IPS-15b (cell line): Measurements from ENCODE around the gene RABGAP1L.

Source experiments
- H3K27me3 ChIP-seq: one replicate; pipeline ENCODE4 v1.6.1; 2013; ENCODE audit warnings: low read length; ENCODE audit not compliant: control insufficient read depth, insufficient read depth
- H3K36me3 ChIP-seq: one replicate; pipeline ENCODE4 v1.6.1; 2013; ENCODE audit warnings: low read length; ENCODE audit not compliant: control insufficient read depth, insufficient read depth
- H3K4me1 ChIP-seq: one replicate; pipeline ENCODE4 v1.6.1; 2013; ENCODE audit warnings: mild to moderate bottlenecking, low read length; ENCODE audit not compliant: control insufficient read depth, insufficient read depth
- H3K4me3 ChIP-seq: one replicate; pipeline ENCODE4 v1.5.1; 2013; ENCODE audit warnings: low read depth, low read length
- H3K9ac ChIP-seq: one replicate; pipeline ENCODE4 v1.6.1; 2013; ENCODE audit warnings: low read depth, mild to moderate bottlenecking, low read length
- H3K9me3 ChIP-seq: one replicate; pipeline ENCODE4 v1.6.1; 2013; ENCODE audit warnings: mild to moderate bottlenecking, low read length; ENCODE audit not compliant: control insufficient read depth, insufficient read depth

Gene RABGAP1L

DNA sequence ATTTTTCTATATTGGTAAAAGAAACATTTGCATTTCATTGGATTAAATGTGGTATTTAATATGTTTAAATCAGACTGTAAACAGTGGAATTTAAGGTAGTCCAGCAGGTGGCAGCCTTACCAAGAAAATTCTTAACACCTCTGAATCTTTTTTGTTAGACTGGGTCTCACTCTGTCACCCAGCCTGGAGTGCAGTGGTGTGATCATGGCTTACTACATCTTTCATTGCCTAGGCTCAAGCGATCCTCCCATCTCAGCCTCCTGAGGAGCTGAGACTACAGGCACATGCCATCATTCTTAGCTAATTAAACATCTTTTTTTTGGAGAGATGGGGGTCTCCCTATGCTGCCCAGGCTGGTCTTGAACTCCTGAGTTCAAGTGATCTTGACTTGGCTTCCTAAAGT, 98.8 kb downstream of the RABGAP1L start:
- no peaks in the 10 kb centered on the region for H3K4me1 ChIP-seq
- H3K9me3 ChIP-seq = no peaks in the 10 kb centered on the region
- H3K4me3 ChIP-seq = no peak overlapping the region
- no peak overlapping the region for H3K9ac ChIP-seq
- no peaks in the 10 kb centered on the region for H3K27me3 ChIP-seq
- H3K36me3 ChIP-seq = no peaks in the 10 kb centered on the region

DNA sequence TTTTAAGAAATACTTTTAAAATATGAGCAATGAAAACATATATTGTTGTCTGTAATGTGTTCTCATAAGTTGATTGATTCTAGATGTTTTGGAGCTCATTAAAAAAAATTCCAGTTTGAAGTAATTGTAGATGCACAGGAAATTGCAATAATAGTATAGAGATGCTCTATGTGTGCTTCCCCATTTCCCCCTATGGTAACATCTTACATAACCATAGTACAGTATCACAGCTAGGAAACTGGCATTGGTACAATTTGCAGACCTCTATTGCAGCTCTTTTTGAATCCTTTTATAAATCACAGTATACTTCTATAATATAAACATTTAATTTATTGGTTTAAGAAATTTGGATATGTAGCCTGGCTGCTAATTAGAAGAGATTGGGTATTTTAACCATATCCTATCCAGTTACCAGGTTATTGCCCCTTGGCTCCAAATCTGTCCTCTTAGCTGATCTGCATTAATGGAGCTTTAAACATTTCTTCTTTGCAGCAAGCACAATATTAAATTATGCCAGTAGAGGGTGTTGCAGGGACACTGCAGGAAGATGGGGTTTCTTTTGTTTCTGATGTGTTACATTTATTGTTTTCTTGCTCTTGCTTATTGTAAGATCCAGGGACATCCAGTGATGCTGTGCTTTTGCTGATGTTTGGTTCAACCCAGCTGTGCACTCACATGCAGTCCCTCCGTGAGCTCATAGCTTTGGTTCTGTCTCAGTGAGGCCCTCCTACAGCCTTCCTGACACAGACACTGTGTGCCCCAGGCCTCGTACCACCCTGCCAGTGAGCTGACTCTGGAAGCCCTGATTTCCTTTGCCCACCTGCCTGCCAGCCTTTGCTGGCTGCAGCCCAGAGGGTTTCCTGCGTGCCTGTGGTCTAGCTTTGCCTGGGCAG, 103.3 kb downstream of the RABGAP1L start:
- Histone ChIP-seq H3K36me3 (no peaks in the 10 kb centered on the region), H3K9me3 (no peaks in the 10 kb centered on the region), H3K4me1 (no peaks in the 10 kb centered on the region), H3K9ac (no peak overlapping the region), H3K27me3 (no peaks in the 10 kb centered on the region), H3K4me3 (no peak overlapping the region)

DNA sequence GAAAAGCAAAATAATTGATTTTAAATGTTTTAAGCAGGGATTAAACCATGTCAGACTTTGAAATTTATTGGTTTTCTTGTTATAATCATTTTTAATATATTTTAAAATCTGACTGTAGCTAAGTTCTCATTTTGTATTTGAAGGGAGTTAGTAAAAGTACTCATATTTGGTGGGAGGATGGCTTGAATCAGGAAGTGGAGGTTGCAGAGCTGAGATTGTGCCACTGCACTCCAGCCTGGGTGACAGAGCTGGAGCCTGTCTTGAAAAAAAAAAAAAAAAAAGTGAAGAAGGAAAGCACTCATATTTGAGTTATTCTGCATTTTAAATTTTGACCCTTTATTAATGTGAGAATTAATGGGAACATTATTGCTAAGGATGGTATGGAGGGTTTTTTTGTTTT, 106.0 kb downstream of the RABGAP1L start:
- no peak overlapping the region for H3K4me3 ChIP-seq
- no peaks in the 10 kb centered on the region for H3K4me1 ChIP-seq
- H3K36me3 ChIP-seq = no peaks in the 10 kb centered on the region
- H3K27me3 ChIP-seq = no peaks in the 10 kb centered on the region
- no peaks in the 10 kb centered on the region for H3K9me3 ChIP-seq
- no peak overlapping the region for H3K9ac ChIP-seq

DNA sequence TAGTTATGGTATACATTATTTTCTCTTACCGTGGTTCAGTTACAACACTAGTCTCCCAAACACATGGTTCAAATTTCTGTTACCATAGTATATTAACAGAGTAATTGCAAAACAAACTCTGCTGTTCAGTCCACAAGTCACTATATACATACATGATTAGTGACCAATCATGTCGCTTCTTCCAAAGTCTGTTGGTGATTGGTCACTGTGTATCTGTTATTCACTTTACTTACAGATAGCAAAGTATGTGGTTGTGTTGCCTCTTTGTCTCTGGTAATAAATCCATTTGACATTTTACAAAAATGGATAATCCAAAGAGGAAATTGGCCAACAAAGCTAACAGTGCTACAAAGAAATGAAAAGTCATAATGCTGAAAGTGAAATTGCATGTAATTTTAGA, 107.2 kb downstream of the RABGAP1L start:
- Histone ChIP-seq H3K4me1 (no peaks in the 10 kb centered on the region), H3K36me3 (no peaks in the 10 kb centered on the region), H3K27me3 (no peaks in the 10 kb centered on the region), H3K4me3 (no peak overlapping the region), H3K9me3 (no peaks in the 10 kb centered on the region), H3K9ac (no peak overlapping the region)

DNA sequence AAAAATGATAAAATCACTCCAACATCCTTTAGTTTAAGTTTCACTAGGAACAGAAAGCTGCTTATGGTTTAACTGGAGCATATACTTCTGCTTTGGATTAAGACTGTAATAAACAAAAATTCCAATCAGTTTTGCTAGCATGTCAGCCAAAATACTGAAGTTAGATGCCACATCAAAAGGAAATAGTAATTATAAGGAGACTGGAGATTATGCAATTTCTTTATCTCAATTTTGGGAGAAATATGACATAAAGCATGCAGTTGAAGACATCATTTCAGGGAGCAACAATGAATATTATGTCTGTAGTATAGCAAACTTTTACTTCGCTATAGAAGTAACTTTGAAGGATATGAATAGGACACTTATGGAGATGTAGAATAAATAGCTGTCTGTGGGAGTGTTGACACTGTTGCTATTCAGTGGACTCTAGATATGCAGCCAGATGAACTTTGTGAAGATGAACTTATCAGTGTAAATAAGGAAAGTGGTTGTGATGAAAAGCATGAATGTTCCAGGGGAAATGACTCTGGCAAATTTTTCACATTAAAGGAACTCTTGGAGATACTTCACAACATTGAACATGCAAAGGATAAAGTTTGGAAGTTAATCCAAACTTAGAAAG, 107.8 kb downstream of the RABGAP1L start:
- H3K9ac ChIP-seq = no peak overlapping the region
- H3K9me3 ChIP-seq = no peaks in the 10 kb centered on the region
- no peaks in the 10 kb centered on the region for H3K4me1 ChIP-seq

DNA sequence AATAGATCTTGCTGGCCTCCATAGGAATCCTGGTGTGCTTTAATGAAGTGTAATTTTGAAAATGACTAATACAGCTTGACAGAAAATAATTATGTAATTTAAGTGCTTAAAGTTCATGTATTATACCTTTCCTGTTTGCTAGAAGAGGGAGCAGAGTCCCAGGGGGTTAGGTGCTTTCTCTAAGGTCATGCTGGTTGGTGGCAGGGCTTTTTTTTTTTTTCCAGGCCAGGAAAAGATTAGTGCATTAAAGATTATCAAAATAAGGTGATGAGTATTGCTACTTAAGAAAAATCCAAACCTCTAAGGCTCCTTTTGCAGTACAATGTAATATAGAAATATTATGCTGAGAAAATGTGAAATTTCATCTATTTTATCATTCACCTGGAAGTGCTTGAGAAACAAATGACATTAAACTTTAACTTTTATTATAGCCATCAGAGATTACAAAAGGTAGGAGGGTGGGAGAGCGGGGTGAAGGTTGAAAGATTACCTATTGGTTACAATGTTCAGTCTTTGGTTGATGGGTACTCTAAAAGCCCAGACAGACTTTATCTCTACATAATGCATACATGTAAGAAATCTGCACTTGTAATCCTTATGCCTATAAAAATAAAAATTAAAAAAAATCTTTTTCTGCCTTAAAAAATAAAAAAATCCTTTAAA, 110.8 kb downstream of the RABGAP1L start:
- Histone ChIP-seq H3K27me3 (no peaks in the 10 kb centered on the region), H3K4me3 (no peak overlapping the region), H3K9me3 (no peaks in the 10 kb centered on the region), H3K4me1 (no peaks in the 10 kb centered on the region), H3K36me3 (no peaks in the 10 kb centered on the region), H3K9ac (no peak overlapping the region)

More for the DNA sequence above, 107.8 kb downstream of the RABGAP1L start:
- no peak overlapping the region for H3K4me3 ChIP-seq
- no peaks in the 10 kb centered on the region for H3K27me3 ChIP-seq
- H3K36me3 ChIP-seq = no peaks in the 10 kb centered on the region

DNA sequence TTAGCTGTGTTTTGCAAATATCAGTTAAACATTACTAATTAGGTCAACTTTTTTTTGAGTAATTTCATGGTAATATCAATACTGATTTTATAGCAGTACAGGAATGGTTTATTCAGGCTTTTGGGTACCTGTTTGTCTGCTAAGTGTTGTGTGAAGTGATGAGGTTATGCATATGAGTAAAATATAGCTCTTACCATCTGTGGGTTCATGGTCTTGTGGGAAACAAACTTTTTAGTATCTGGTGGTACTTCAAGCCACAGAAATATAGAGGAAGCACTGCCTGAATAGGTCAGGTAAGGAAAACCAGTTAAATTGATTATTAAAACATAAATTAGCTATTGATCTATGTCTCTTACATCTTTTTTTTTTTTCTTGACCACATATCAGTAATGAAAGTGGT, 113.9 kb downstream of the RABGAP1L start:
- H3K4me1 ChIP-seq = no peaks in the 10 kb centered on the region
- H3K36me3 ChIP-seq = no peaks in the 10 kb centered on the region
- H3K9me3 ChIP-seq = no peaks in the 10 kb centered on the region
- H3K4me3 ChIP-seq = no peak overlapping the region
- no peak overlapping the region for H3K9ac ChIP-seq
- no peaks in the 10 kb centered on the region for H3K27me3 ChIP-seq

DNA sequence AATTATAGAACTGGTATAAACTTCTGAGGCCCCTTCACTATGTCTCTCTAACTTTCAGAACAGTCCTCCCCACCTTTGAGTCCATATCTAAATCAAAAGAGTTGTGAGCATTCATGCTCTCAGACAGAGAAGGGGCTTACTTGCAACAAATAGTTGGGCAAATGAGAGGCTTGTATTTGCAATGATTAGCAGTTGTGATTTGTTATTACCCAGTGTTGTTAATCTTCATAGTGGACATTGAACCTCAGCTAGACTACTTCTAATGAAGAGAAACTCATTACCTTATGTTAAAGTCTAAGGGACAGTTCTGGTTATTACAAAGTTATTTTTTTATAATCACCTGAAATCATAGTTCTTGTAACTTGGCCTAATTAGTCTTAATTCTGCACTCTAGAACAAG, 114.5 kb downstream of the RABGAP1L start:
- Histone ChIP-seq H3K4me1 (no peaks in the 10 kb centered on the region), H3K27me3 (no peaks in the 10 kb centered on the region), H3K4me3 (no peak overlapping the region), H3K9ac (no peak overlapping the region), H3K36me3 (no peaks in the 10 kb centered on the region), H3K9me3 (no peaks in the 10 kb centered on the region)

DNA sequence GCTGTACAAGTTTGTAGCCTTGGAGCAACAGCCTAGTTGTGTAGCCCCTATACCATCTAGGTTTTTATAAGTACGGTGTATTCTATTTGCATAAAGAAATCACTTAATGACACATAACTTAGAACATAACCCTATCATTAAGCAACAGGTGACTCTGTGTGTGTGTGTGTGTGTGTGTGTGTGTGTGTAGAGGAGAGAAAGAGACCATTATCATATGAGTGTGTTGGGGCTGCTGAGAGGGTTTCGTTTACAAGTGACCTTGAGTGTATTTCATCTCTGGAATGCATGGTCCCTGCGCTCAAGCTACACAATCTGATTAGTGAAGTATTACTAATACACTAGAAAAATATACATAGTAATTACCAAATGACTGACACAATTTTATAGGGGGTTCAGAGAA, 115.1 kb downstream of the RABGAP1L start:
- Histone ChIP-seq H3K4me3 (no peak overlapping the region), H3K4me1 (no peaks in the 10 kb centered on the region), H3K27me3 (no peaks in the 10 kb centered on the region), H3K9ac (no peak overlapping the region), H3K36me3 (no peaks in the 10 kb centered on the region), H3K9me3 (no peaks in the 10 kb centered on the region)

DNA sequence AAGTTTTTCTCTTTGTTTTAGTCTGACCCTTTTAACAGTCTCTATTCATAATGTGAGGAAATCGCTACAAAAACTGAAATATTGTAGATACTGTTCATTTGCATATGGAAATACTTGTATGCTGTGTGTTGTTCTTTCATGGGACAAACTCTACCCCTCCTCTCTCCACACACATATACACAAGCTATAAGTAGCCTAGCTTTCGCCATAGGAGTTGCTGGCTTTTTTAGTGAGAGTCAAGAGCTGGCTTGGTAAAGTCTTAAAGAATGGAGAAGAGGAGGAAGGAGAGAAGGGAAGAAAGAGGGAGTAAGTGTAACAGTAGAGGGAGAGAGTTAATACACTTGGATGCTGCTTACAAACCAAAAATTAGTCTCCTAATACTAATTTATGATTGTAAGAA, 115.6 kb downstream of the RABGAP1L start:
- H3K4me1 ChIP-seq = no peaks in the 10 kb centered on the region
- H3K9ac ChIP-seq = no peak overlapping the region
- no peak overlapping the region for H3K4me3 ChIP-seq
- no peaks in the 10 kb centered on the region for H3K9me3 ChIP-seq
- H3K27me3 ChIP-seq = no peaks in the 10 kb centered on the region
- no peaks in the 10 kb centered on the region for H3K36me3 ChIP-seq

DNA sequence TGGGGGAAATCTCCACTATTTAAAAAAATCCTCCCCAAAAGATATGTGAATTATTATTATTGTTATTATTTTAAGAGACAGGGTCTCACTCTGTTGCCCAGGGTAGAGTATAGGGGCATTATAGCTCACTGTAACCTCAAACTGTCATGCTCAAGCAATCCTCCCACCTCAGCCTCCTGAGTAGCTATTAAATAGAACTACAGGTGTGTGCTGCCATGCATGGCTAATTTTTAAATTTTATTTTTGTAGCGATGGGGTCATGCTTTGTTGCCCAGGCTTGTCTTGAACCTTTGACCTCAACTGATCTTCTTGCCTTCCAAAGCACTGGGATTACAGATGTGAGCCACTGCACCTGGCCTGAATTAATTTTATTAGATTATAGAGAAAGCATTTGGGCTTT, 116.8 kb downstream of the RABGAP1L start:
- H3K4me1 ChIP-seq = no peaks in the 10 kb centered on the region
- no peak overlapping the region for H3K9ac ChIP-seq
- no peak overlapping the region for H3K4me3 ChIP-seq
- no peaks in the 10 kb centered on the region for H3K9me3 ChIP-seq
- H3K36me3 ChIP-seq = no peaks in the 10 kb centered on the region
- no peaks in the 10 kb centered on the region for H3K27me3 ChIP-seq

DNA sequence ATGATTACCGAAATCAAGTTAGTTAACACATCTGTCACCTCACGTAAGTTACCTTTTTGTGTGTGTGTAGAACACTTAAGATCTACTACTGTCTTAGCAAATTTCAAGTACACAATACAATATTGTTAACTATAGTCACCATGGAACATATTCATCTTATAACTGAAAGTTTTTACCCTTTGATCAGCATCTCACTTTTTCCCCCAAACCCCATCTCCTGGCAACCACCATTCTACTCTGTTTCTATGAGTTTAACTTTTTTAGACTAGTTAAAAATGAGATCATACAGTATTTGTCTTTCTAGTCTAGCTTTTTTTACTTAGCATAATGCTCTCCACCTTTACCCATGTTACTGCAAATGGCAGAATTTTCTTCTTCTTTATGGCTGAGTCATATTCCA, 124.7 kb downstream of the RABGAP1L start:
- Histone ChIP-seq H3K9me3 (no peaks in the 10 kb centered on the region), H3K36me3 (no peaks in the 10 kb centered on the region), H3K4me1 (no peaks in the 10 kb centered on the region), H3K27me3 (no peaks in the 10 kb centered on the region), H3K9ac (no peak overlapping the region), H3K4me3 (no peak overlapping the region)
